Dermis blood vessel endothelial cell (primary cell): ENCODE measurements around the gene MFGE8. TPM values are rescaled to one million over a fixed set of nuclear protein-coding genes. Genes with fewer than 3 reads are reported as not detected.
A peak's percentile ranks its signal among the peaks of the same experiment; 100 is the strongest.

Experiments
- DNase-seq: peaks from one replicate; pipeline ENCODE4 v3.0.0; 2010
- total RNA-seq: library from RNA; depleted of rRNA; stranded (reverse); fragments of >200 nt; gene quantifications from 2 replicates; pipeline ENCODE4 v1.2.3, GENCODE V29; 2014

MFGE8 gene
- total RNA-seq, 1 donor from 2014 or later = 49.7 TPM

DNA sequence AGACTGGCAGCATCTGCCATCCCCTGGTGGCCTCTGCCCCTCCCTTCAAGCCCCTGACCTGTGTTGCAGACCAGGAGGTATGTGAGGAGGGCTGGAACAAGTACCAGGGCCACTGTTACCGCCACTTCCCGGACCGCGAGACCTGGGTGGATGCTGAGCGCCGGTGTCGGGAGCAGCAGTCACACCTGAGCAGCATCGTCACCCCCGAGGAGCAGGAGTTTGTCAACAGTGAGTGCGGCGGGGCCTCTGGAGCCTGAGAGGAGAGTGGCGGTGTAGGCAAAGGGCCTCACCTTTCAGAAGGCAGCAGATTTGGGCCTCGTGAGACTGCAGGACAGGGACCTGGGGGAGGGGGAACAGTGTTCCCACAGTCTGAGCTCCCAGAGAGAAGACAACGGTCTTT, 41.9 kb downstream of the MFGE8 start:
- no peak for DNase-seq

DNA sequence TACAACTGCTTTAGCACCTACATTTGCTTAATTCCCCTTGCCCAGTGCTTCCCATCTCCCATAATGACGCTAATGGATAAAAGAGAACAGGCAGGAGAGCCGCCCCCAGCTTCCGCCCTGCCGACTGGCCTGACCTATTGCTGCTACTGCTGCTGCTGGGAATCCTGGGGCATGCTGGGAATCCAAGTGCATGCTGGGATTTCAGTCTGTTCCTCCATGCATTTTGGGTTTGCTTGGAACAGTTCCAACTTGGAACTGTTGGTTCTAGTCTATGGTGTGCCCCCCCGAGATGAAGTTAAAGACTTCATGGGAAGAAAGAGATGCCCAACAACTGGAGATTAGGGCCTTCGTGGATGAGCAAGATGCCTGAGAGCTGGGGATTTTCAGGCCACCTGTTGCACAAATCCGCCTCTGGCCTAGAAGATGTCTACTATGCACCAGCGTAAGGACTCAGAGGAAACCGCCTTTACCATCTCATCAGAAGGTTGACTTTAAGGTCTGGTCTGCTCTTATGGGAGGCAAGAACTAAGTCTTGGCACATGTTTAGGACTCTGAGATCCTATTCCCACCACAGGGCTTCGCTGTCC, 46.8 kb downstream of the MFGE8 start:
- no peak for DNase-seq

DNA sequence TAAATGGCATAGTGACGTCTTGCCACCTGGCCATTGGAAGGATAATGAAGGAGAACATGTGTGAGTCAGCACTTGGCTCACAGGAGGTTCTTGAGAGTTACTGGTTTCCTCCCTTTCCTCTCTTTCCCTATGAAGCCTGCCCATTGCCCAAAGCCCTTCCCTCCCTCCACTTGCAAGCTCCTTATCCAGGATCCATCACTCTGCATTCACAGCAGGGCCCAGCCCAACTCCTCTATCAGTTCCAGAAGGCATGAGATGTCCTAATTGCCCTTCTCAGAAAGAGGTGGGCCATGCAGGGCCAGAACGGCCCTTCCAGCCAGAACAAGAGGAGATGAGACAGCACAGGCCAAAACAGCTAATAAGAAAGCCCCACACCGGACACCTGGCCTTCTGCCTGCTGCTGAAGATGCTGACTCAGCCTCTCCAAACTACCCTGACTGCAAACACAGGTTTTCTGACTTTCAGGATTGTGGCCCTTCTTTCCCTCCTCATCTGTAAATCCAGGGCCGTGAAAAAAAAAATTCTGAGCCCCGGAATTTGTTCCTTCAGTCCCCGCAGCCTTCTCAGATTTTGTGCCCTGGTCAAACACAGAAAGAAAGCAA, 47.6 kb downstream of the MFGE8 start:
- DNase-seq = peak; percentile 15

DNA sequence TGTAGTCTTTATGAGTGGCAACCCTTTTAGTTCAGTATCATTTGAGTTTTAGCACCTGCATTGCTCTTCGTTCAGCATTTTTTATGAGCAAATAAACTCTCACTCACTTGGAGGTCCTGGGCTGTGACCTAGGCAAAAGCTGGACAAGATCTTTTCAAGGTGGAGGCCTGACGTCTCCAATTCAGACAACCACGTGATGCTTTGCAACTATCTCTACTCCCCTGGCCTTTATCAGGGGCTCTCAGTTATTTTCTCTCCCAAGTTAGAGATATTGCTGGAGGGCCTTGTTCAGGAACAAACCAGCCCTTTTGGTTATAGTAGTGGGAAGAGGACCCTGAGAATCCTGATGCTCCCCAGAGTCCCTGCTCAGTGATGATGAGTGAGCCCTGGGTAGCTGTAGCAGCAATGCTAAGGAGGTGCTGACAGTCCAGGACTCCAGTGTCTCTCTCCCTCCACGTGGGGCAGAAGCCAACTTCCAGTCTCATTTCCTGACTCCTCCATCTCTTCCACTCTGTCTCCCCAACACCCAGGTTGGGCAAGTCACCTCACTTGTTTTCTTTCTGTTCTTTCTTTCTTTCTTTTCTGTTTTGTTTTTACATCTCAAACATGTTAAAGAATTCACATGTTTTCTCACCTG, 48.2 kb downstream of the MFGE8 start:
- no peak for DNase-seq

DNA sequence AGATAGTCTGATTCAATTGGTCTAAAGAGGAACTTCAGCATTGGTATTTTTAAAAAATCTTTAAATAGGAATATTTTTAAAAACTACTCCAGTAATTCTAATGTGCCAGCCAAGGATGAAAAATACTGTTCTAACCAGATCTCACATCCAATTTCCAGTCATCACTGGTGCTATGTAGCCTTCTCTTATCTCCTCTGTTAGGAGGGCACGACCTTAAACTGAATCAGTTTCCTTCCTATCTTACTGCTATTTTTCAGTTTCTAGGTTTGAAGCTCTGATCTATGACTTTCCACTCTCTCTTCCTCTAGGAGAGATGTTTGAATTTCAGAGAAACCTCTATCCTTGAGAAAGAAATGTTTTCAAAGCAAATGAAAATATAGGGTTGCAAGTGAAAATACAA, 49.8 kb downstream of the MFGE8 start:
- peak; percentile 17 for DNase-seq

DNA sequence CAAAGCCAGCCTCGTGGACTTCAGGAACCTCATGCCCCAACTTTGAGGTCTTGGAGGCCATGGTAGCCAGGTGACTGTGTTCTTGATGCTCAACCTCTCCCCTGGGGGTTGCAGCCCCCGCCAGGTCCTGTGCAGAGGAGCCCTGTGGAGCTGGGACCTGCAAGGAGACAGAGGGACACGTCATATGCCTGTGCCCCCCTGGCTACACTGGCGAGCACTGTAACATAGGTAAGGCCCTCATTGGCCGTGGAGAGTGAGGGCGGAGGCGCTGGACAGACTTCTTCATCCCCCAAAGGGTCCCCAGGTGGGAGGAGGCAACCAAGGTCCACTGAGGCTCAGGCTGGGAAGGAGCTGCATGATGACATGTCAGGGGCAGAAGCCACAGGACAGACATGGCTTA, 53.0 kb downstream of the MFGE8 start:
- no peak for DNase-seq

DNA sequence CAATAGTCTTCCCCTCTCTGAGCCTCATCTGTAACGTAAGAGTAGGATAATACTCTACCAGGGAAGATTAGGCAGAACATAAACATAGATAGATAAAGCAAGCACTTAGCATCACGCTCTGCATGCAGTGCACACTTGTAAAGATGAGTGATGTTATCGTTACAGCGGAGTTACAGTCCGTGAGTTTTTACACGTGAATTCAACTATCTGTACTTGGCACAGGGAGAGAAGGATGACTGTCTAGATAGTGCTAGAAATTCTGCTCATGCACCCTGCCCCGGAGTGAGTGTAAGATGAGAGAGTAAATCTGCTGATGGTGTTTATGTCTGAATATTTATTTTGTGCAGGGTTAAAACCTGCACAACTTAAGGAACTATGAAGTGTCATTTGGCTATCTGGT, 53.6 kb downstream of the MFGE8 start:
- DNase-seq = no peak

DNA sequence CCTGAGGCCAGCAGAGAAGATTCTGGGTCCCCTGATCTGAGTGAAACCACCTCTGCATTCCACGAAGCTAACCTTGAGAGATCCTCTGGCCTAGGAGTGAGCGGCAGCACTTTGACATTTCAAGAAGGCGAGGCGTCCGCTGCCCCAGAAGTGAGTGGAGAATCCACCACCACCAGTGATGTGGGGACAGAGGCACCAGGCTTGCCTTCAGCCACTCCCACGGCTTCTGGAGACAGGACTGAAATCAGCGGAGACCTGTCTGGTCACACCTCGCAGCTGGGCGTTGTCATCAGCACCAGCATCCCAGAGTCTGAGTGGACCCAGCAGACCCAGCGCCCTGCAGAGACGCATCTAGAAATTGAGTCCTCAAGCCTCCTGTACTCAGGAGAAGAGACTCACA, 54.2 kb downstream of the MFGE8 start:
- DNase-seq = no peak

DNA sequence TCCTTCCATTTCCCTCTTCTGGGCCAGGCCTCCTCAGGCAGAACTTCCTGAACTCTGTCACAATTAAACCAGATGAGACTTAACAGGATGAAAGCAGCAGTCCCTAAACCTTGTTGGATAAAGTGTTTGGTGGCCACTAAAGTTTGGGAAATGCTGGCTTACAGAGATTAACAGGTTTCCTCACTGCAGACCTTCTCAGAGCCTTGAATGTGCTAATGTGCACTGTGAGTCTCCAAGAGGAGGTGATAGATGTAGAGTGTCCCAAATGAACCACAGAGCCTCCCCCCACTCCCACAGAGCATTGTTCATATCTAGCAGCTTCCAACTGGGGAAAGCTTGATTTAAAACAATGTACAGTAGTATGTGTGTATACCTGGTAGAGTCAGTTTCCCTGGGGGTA, 60.7 kb downstream of the MFGE8 start:
- no peak for DNase-seq

DNA sequence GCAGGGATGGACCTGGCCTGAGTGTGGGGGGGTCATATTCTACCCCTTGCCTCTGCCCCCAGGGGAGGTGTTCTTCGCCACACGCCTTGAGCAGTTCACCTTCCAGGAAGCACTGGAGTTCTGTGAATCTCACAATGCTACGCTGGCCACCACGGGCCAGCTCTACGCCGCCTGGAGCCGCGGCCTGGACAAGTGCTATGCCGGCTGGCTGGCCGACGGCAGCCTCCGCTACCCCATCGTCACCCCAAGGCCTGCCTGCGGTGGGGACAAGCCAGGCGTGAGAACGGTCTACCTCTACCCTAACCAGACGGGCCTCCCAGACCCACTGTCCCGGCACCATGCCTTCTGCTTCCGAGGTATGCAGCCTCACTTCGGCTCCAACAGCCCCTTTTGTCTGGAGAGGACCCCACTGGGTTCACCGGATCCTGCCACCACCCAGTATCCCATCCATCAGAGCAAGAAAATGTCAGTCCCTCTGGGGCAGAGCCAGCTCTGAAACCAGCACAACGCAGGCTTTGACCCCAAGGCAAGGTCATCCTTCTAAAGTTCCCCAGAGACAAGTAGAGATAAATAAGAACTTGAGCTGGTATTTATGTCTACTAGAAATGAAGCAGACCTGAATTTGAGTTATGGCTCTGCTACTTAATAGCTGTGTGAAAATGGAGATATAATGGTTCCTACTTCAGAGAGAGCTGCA, 63.7 kb downstream of the MFGE8 start:
- DNase-seq = no peak

Other genes starting within 250 kb of the MFGE8 start
- gene ACAN, start 109.9 kb downstream of the MFGE8 start, total RNA-seq = 0.23 and 1.2 TPM in 2 replicates
- 52.2 and 95.6 TPM in 2 replicates for gene HAPLN3, start 17.8 kb downstream of the MFGE8 start, total RNA-seq
- 51.7 and 75.6 TPM in 2 replicates for gene ABHD2, start 175.1 kb upstream of the MFGE8 start, total RNA-seq